ENCODE measurements around the gene TXNDC9.
A peak's percentile ranks its signal among the peaks of the same experiment; 100 is the strongest.
"Not testable (repeated sequence)": the region's sequence is repeated elsewhere in the genome, so short reads cannot be mapped to it uniquely, and the experiment has no call there.

TXNDC9 gene

DNA sequence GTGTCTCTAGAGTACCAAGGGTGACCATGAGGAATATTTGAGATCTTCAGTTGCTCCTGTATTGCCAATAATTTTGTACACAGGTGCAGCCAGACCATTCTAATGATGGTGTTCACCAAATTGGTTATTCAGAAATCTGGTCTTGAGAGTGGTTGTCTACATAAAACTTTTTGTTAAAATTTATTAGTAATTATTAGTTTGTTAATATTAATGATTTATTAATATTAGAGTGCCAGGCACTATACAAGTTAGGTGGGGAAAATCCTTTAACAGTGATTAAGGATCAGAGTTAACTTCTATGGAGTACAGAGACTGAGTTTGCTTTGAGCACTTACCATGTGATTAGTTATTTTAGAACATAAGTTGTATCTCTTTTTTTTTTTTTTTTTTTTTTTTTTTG lies 10.1 kb upstream of the TXNDC9 start:
- in situ Hi-C loops (cut with MboI; ENCODE audit: low pct_unique_long_range_greater_than_20kb, low sequenced_read_pairs, unreplicated experiment), result no loop called here
- DNase-seq (ENCODE audit: low spot score), result no peak
- TF ChIP-seq, protein P1, sequence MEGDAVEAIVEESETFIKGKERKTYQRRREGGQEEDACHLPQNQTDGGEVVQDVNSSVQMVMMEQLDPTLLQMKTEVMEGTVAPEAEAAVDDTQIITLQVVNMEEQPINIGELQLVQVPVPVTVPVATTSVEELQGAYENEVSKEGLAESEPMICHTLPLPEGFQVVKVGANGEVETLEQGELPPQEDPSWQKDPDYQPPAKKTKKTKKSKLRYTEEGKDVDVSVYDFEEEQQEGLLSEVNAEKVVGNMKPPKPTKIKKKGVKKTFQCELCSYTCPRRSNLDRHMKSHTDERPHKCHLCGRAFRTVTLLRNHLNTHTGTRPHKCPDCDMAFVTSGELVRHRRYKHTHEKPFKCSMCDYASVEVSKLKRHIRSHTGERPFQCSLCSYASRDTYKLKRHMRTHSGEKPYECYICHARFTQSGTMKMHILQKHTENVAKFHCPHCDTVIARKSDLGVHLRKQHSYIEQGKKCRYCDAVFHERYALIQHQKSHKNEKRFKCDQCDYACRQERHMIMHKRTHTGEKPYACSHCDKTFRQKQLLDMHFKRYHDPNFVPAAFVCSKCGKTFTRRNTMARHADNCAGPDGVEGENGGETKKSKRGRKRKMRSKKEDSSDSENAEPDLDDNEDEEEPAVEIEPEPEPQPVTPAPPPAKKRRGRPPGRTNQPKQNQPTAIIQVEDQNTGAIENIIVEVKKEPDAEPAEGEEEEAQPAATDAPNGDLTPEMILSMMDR (IDR thresholded peaks at IDR 0.05; ENCODE audit: extremely low read depth, insufficient read depth, missing control alignments), result no peak

DNA sequence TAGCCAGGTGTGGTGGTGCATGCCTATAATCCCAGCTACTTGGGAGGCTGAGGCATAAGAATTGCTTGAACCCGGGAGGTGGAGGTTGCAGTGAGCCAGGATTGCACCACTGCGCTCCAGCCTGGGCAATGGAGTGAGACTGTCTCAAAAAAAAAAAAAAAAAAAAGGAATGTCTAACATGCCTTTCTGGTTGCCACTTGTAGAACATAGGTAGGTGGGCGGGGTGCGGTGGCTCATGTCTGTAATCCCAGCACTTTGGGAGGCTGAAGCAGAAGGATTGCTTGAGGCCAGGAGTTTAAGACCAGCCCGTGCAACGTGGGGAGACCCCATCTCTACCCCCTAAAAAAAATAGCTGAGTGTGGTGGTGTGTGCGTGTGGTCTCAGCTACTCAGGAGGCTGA lies 9.3 kb upstream of the TXNDC9 start:
- DNase-seq (ENCODE audit: low spot score); in situ Hi-C loops (cut with MboI; ENCODE audit: low pct_unique_long_range_greater_than_20kb, low sequenced_read_pairs, unreplicated experiment): not testable (repeated sequence)

DNA sequence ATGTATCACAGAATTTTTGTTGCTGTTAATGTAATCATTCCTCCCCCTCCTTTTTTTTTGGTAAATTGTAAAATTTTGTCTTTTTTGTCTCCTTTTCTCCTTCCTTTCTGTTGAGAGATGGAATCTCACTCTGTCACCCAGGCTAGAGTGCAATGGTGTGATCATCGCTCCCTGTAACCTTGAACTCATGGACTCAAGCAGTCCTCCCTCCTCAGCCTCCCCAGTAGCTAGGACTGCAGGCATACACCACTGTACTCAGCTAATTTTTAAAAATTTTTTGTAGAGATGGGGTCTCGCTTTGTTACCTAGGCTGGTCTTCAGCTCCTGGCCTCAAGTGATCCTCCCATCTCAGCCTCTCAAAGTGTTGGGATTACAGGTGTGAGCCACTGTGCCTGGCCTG lies 6.4 kb upstream of the TXNDC9 start:
- TF ChIP-seq, protein P1 (IDR thresholded peaks at IDR 0.05; ENCODE audit: extremely low read depth, insufficient read depth, missing control alignments), result no peak
- DNase-seq (ENCODE audit: low spot score), result no peak
- in situ Hi-C loops (cut with MboI; ENCODE audit: low pct_unique_long_range_greater_than_20kb, low sequenced_read_pairs, unreplicated experiment), result no loop called here

- no peak for DNase-seq (ENCODE audit: low spot score)
- TF ChIP-seq, protein P1 (IDR thresholded peaks at IDR 0.05; ENCODE audit: extremely low read depth, insufficient read depth, missing control alignments), result no peak
Measured at GRCh38 chr2:99340669-99341236, 4.6 kb upstream of the TXNDC9 start.

DNA sequence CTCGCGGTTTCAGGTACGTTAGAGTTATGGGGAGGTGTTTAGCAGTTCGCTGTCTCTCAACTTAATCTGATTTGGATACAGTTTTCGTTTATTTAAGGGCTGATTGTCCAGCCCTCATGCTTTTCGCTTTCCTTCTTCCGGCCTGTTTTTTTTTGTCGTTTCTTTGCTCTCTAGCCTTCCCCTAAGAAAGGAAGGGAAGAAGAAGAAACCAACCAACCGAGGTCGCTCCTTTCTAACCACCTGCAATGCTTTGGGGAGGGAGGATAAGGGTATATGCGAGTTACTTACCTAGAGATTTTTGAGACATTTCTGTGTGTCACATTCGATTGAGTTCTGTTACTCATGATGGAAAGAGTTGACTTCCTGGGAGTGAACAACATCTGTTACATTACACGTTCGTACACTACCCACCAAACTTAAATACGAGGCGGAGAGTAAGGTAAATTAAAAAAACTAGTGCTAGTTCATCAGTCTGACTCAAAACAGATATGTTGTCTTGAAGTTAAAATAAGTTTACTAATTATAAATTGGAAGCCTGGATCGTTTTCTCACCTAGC lies 2.0 kb upstream of the TXNDC9 start:
- TF ChIP-seq, protein P1 (IDR thresholded peaks at IDR 0.05; ENCODE audit: extremely low read depth, insufficient read depth, missing control alignments), result no peak
- in situ Hi-C loops (cut with MboI; ENCODE audit: low pct_unique_long_range_greater_than_20kb, low sequenced_read_pairs, unreplicated experiment), result no loop called here
- peak; percentile 30 for DNase-seq (ENCODE audit: low spot score)

More at GRCh38 chr2:99340669-99341236, 4.6 kb upstream of the TXNDC9 start:
- in situ Hi-C loops (cut with MboI; ENCODE audit: low pct_unique_long_range_greater_than_20kb, low sequenced_read_pairs, unreplicated experiment), result no loop called here

- peak; percentile 93 for DNase-seq (ENCODE audit: low spot score)
- in situ Hi-C loops (cut with MboI; ENCODE audit: low pct_unique_long_range_greater_than_20kb, low sequenced_read_pairs, unreplicated experiment), result no loop called here
- TF ChIP-seq, protein P1 (IDR thresholded peaks at IDR 0.05; ENCODE audit: extremely low read depth, insufficient read depth, missing control alignments), result peak; percentile 87
Measured at GRCh38 chr2:99337113-99338028, 1.2 kb upstream of the TXNDC9 start, which contains the start of gene EIF5B. TSS of gene EIF5B (plus strand) at chr2:99337389. CDS start at chr2:99337555, 166 bp downstream.

- TF ChIP-seq, protein P1 (IDR thresholded peaks at IDR 0.05; ENCODE audit: extremely low read depth, insufficient read depth, missing control alignments), result no peak
- in situ Hi-C loops (cut with MboI; ENCODE audit: low pct_unique_long_range_greater_than_20kb, low sequenced_read_pairs, unreplicated experiment), result no loop called here
- DNase-seq (ENCODE audit: low spot score), result no peak
Measured at GRCh38 chr2:99336804-99337112, 625 bp upstream of the TXNDC9 start.
